HG03135 (cell line): ENCODE data around the gene GSTK1.
A peak's percentile ranks its signal among the peaks of the same experiment; 100 is the strongest.
"Not testable (repeated sequence)": the region's sequence is repeated elsewhere in the genome, so short reads cannot be mapped to it uniquely, and the experiment has no call there.

ENCODE experiments used
- ATAC-seq: cut with Tn5 transposase; IDR thresholded peaks from one replicate; pipeline ENCODE4 v1.9.1; 2021; ENCODE audit warnings: mild to moderate bottlenecking, moderate library complexity; ENCODE audit not compliant: unreplicated experiment

Gene GSTK1

GRCh38 chr7:143265017-143265693, 1.9 kb downstream of the GSTK1 start:
- ATAC-seq: no peak

GRCh38 chr7:143269251-143269650, 6.0 kb downstream of the GSTK1 start:
- ATAC-seq: no peak

- no peak for ATAC-seq
These were observed 8.0 kb downstream of the GSTK1 start for GRCh38 chr7:143271240-143271639.

GRCh38 chr7:143272871-143273270, 9.6 kb downstream of the GSTK1 start:
- no peak for ATAC-seq

- ATAC-seq: peak; percentile 47
These were observed 16.2 kb downstream of the GSTK1 start for GRCh38 chr7:143279186-143280098.

GRCh38 chr7:143280160-143280559, 16.9 kb downstream of the GSTK1 start:
- no peak for ATAC-seq

GRCh38 chr7:143280566-143280965, 17.3 kb downstream of the GSTK1 start:
- no peak for ATAC-seq

GRCh38 chr7:143281529-143281928, 18.3 kb downstream of the GSTK1 start:
- no peak for ATAC-seq

GRCh38 chr7:143282124-143282523, 18.9 kb downstream of the GSTK1 start:
- ATAC-seq: no peak

- ATAC-seq: no peak
These were observed 20.1 kb downstream of the GSTK1 start for GRCh38 chr7:143283381-143283780.

GRCh38 chr7:143284591-143285469, 21.6 kb downstream of the GSTK1 start, which contains the start of gene TMEM139:
Gene TMEM139, plus strand, starts transcription at chr7:143284958. Its CDS starts 1,000 bp downstream, at chr7:143285958.
- ATAC-seq: no peak

- no peak for ATAC-seq
These were observed 22.2 kb downstream of the GSTK1 start for GRCh38 chr7:143285470-143285778.

- ATAC-seq: no peak
These were observed 22.7 kb downstream of the GSTK1 start for GRCh38 chr7:143285806-143286521.

GRCh38 chr7:143286522-143286890, 23.3 kb downstream of the GSTK1 start:
- no peak for ATAC-seq

GRCh38 chr7:143287339-143287934, 24.2 kb downstream of the GSTK1 start:
- no peak for ATAC-seq

- peak; percentile 88 for ATAC-seq
These were observed 24.9 kb downstream of the GSTK1 start, which contains the start of gene CASP2 for GRCh38 chr7:143287935-143288826. Gene CASP2, plus strand, starts transcription at chr7:143288351. Its CDS starts 105 bp downstream, at chr7:143288456.

GRCh38 chr7:143288836-143289235, 25.6 kb downstream of the GSTK1 start:
- no peak for ATAC-seq

GRCh38 chr7:143289421-143289820, 26.2 kb downstream of the GSTK1 start:
- ATAC-seq: no peak

GRCh38 chr7:143289888-143290287, 26.6 kb downstream of the GSTK1 start:
- ATAC-seq: not testable (repeated sequence)
